ENCODE measurements around the gene LCN15. TPM values are rescaled to one million over a fixed set of nuclear protein-coding genes. Genes with fewer than 3 reads are reported as not detected.

The LCN15 gene
- total and polyA plus RNA-seq, 2 of the 13 experiments (the other 11 are each of a cell fraction or from before 2014, with no cell fraction given): 1.3 to 53.7 TPM

DNA sequence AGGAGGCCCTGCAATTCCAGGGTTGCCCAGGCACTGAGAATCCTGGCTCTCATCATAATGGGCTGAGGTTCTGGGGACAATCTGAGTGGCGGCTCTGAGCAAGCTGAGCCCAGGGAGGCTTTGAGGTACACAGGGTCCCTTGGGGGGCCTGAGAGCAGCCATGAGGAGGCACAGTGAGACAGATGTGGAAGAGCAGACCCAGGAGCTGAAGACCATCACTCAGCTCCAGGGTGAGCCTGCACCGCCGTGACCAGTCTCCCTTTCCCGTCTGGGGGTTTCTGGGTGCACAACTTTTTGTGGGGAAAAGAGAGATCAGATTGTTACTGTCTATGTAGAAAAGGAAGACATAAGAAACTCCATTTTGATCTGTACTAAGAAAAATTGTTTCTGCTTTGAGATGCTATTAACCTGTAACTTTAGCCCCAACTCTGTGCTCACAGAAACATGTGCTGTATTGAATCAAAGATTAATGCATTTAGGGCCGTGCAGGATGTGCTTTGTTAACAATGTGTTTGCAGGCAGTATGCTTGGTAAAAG, 32.0 kb upstream of the LCN15 start, which contains the start of gene CCDC183 (continued):
- TF ChIP-seq ZNF558 (CRISPR knock-in tag; IDR thresholded peaks at IDR 0.05; ENCODE audit: borderline replicate concordance): 0 out of 2 replicates have a peak, but pooled peaks have one; percentile 22
- TF ChIP-seq AGO1 (IDR thresholded peaks at IDR 0.05; ENCODE audit: low read depth, low read length, poor library complexity, severe bottlenecking): peak; percentile 87
- peak; percentile 44; the same call in 1 of the 2 replicates for TF ChIP-seq AKAP8 (CRISPR knock-in tag; IDR thresholded peaks at IDR 0.05)
- TF ChIP-seq, protein P1, sequence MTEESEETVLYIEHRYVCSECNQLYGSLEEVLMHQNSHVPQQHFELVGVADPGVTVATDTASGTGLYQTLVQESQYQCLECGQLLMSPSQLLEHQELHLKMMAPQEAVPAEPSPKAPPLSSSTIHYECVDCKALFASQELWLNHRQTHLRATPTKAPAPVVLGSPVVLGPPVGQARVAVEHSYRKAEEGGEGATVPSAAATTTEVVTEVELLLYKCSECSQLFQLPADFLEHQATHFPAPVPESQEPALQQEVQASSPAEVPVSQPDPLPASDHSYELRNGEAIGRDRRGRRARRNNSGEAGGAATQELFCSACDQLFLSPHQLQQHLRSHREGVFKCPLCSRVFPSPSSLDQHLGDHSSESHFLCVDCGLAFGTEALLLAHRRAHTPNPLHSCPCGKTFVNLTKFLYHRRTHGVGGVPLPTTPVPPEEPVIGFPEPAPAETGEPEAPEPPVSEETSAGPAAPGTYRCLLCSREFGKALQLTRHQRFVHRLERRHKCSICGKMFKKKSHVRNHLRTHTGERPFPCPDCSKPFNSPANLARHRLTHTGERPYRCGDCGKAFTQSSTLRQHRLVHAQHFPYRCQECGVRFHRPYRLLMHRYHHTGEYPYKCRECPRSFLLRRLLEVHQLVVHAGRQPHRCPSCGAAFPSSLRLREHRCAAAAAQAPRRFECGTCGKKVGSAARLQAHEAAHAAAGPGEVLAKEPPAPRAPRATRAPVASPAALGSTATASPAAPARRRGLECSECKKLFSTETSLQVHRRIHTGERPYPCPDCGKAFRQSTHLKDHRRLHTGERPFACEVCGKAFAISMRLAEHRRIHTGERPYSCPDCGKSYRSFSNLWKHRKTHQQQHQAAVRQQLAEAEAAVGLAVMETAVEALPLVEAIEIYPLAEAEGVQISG (CRISPR knock-in tag; IDR thresholded peaks at IDR 0.05): no peak
- TF ChIP-seq, protein P2, sequence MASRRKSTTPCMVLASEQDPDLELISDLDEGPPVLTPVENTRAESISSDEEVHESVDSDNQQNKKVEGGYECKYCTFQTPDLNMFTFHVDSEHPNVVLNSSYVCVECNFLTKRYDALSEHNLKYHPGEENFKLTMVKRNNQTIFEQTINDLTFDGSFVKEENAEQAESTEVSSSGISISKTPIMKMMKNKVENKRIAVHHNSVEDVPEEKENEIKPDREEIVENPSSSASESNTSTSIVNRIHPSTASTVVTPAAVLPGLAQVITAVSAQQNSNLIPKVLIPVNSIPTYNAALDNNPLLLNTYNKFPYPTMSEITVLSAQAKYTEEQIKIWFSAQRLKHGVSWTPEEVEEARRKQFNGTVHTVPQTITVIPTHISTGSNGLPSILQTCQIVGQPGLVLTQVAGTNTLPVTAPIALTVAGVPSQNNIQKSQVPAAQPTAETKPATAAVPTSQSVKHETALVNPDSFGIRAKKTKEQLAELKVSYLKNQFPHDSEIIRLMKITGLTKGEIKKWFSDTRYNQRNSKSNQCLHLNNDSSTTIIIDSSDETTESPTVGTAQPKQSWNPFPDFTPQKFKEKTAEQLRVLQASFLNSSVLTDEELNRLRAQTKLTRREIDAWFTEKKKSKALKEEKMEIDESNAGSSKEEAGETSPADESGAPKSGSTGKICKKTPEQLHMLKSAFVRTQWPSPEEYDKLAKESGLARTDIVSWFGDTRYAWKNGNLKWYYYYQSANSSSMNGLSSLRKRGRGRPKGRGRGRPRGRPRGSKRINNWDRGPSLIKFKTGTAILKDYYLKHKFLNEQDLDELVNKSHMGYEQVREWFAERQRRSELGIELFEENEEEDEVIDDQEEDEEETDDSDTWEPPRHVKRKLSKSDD (CRISPR knock-in tag; IDR thresholded peaks at IDR 0.05; ENCODE audit: low read depth): no peak
- no peak for TF ChIP-seq ZNF570 (CRISPR knock-in tag; IDR thresholded peaks at IDR 0.05; ENCODE audit: borderline replicate concordance)
- TF ChIP-seq CREM (IDR thresholded peaks at IDR 0.05): no peak
- TF ChIP-seq CREM (CRISPR knock-in tag; IDR thresholded peaks at IDR 0.05): no peak
- TF ChIP-seq HDAC2 (CRISPR knock-in tag; IDR thresholded peaks at IDR 0.05): 0 out of 2 replicates have a peak, but pooled peaks have one; percentile 3
- TF ChIP-seq FOXA1 (IDR thresholded peaks at IDR 0.05): no peak
- TF ChIP-seq FOXA1 (CRISPR knock-in tag; IDR thresholded peaks at IDR 0.05): no peak
- TF ChIP-seq ZNF235 (CRISPR knock-in tag; IDR thresholded peaks at IDR 0.05; ENCODE audit: borderline replicate concordance): 0 out of 2 replicates have a peak, but pooled peaks have one; percentile 65
